Epithelial cell of proximal tubule (primary cell): Measurements from ENCODE around the gene TTYH3. TPM values are rescaled to one million over a fixed set of nuclear protein-coding genes. Genes with fewer than 3 reads are reported as not detected.

Experiments used
- DNase-seq: peaks from one replicate; pipeline ENCODE4 v3.0.0-alpha.2; 2011; ENCODE audit warnings: low read depth
- H3K4me3 ChIP-seq: 2 replicates; pipeline ENCODE4 v1.5.1; 2011; ENCODE audit warnings: low read depth, mild to moderate bottlenecking, low read length
- CTCF ChIP-seq: conservative IDR thresholded peaks from 2 replicates; pipeline ENCODE4 v1.5.1; 2012; ENCODE audit warnings: low read depth, mild to moderate bottlenecking, low read length
- total RNA-seq: library from RNA; depleted of rRNA; stranded (reverse); fragments of >200 nt; gene quantifications from 2 replicates; pipeline ENCODE4 v1.2.3, GENCODE V29; 2015

Gene TTYH3
- total RNA-seq, 1 donor from 2014 or later = 97.6 TPM

GRCh38 chr7:2638224-2638991 lies 6.6 kb downstream of the TTYH3 start:
- TF ChIP-seq CTCF = no peak
- no peak overlapping the region for H3K4me3 ChIP-seq
- DNase-seq = no peak

GRCh38 chr7:2639181-2639681 lies 7.4 kb downstream of the TTYH3 start:
- TF ChIP-seq CTCF = no peak
- H3K4me3 ChIP-seq = no peak overlapping the region
- DNase-seq = no peak

DNA sequence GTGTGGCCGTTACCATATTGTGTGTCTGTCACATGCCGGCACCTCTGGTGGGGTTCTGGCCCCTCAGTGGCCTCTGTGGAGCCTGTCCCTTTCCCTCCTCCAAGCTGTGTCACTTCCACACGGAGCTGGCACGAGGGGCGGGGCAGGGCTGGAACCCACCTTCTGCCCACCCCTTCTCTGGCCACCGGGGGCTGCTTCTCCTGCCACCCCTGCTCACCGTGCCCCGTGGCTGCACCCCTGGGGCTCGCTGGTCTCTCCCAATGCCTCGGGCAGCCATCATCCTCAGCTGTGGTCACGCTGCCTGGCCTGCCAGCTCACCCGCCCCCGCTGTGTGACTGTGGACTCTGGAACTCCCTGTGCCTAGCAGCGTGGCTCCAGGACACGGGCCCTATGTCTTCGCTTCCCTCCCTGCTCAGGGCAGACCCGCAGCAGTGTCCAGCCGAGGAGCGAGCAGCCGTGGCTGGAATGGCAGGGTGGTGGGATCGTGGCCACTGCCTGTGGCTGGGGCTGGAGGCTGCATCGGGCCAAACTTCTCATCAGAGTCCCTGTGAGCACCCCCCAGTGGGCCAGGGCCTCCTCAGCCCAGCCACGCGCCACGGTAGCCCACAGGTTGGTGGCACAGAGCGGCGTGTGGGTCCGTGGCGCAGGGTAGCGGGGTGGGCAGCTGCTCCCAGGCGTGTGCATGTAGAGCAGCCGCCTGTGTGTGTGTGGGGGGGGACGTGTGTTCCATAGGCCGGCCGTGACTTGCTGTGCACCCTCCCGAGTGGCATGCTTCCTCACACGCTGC lies 8.1 kb downstream of the TTYH3 start:
- DNase-seq = no peak
- TF ChIP-seq CTCF = no peak

GRCh38 chr7:2640482-2640830 lies 8.7 kb downstream of the TTYH3 start:
- H3K4me3 ChIP-seq = no peak overlapping the region
- DNase-seq = no peak
- no peak for TF ChIP-seq CTCF

More for the DNA sequence above, 8.1 kb downstream of the TTYH3 start:
- H3K4me3 ChIP-seq = no peak overlapping the region

GRCh38 chr7:2640846-2641316 lies 9.1 kb downstream of the TTYH3 start:
- no peak for TF ChIP-seq CTCF
- no peak for DNase-seq
- H3K4me3 ChIP-seq = no peak overlapping the region

DNA sequence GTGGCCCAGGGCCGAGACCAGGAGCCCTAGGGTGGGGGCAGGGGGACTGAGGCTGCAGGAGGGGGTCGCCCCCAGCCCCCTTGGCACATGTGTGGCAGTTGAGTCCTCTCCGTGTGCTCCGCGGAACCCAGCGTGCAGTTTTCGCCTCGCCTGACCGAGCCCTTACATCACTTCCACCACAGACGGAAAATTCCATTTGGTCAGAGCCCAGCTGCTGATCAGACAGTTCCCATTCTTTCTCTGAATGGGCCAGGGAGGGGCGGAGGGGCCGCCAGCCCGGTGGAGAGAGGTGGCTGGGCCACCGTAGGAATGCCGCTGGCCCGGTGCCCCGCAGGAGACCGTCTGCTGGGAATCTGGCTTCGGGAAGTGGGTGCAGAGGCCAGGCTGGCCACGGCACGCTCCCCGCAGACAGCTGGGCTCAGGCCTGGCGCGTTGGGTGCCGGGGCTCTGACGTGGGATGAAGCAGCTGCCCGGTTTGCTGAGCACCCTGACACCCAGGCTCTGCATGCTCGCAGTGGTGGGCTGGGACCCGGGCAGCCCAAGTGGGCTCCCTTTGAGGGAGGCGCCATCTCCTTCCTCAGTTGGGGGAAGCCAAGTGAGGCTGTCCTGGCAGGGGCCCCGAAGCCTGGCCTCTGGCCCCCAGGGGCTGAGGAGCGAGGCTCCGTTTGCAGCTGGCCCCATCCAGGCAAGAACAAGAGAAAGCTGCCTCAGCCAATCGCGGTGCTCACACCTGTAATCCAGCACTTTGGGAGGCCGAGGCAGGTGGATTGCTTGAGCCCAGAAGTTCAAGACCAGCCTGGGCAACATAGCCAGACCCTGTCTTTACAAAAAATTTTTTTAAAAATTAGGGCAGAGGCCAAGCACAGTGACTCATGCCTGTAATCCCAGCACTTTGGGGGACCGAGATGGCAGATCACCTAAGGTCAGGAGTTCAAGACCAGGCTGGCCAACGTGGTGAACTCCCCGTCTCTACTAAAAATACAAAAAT lies 9.9 kb downstream of the TTYH3 start:
- H3K4me3 ChIP-seq = no peak overlapping the region
- no peak for TF ChIP-seq CTCF
- DNase-seq = peak; percentile 86
